Measurements from ENCODE around the gene FAM236D. TPM values are rescaled to one million over a fixed set of nuclear protein-coding genes. Genes with fewer than 3 reads are reported as not detected.

FAM236D gene
- total and polyA plus RNA-seq, 3 donors from 2014 or later: not detected

Other genes with a start within 250 kb of the FAM236D start
- gene HDAC8, start 235.4 kb downstream of the FAM236D start, total RNA-seq: 10 to 100 TPM; 25.2 to 30.3 TPM
- gene HDAC8, start 235.4 kb downstream of the FAM236D start, polyA plus RNA-seq (ENCODE audit: insufficient read depth, low read depth, low replicate concordance): 8.3 TPM
- gene PHKA1, start 93.9 kb downstream of the FAM236D start, total RNA-seq: 10 to 100 TPM; 11.4 to 13.1 TPM
- gene PHKA1, start 93.9 kb downstream of the FAM236D start, polyA plus RNA-seq (ENCODE audit: insufficient read depth, low read depth, low replicate concordance): 3.6 TPM
- gene DMRTC1B, start 31.3 kb downstream of the FAM236D start, total RNA-seq: 1 to 10 TPM; 6.1 to 7.4 TPM
- gene DMRTC1B, start 31.3 kb downstream of the FAM236D start, polyA plus RNA-seq (ENCODE audit: insufficient read depth, low read depth, low replicate concordance): 11.9 TPM
- 100 to 1,000 TPM in 1 of 2 donors, 10 to 100 TPM in 1; 38.3 to 117 TPM for gene FAM236B, start 25.6 kb downstream of the FAM236D start, total RNA-seq
- 238 TPM for gene FAM236B, start 25.6 kb downstream of the FAM236D start, polyA plus RNA-seq (ENCODE audit: insufficient read depth, low read depth, low replicate concordance)
- not detected for gene FAM236C, start 104.4 kb upstream of the FAM236D start, total RNA-seq
- 3.4 TPM for gene FAM236C, start 104.4 kb upstream of the FAM236D start, polyA plus RNA-seq (ENCODE audit: insufficient read depth, low read depth, low replicate concordance)
- 100 to 1,000 TPM; 432 to 655 TPM for gene FAM236A, start 130.0 kb upstream of the FAM236D start, total RNA-seq
- 230 TPM for gene FAM236A, start 130.0 kb upstream of the FAM236D start, polyA plus RNA-seq (ENCODE audit: insufficient read depth, low read depth, low replicate concordance)
- gene DMRTC1, start 135.6 kb upstream of the FAM236D start, total RNA-seq: 1 to 10 TPM in 1 of 2 donors, not detected in 1; 1.9 TPM
- 2.2 TPM for gene DMRTC1, start 135.6 kb upstream of the FAM236D start, polyA plus RNA-seq (ENCODE audit: insufficient read depth, low read depth, low replicate concordance)
- gene PABPC1L2B, start 194.7 kb upstream of the FAM236D start, total RNA-seq: under 1 TPM in 1 of 2 donors, not detected in 1; 0.62 TPM
- gene PABPC1L2B, start 194.7 kb upstream of the FAM236D start, polyA plus RNA-seq (ENCODE audit: insufficient read depth, low read depth, low replicate concordance): 0.73 TPM